Kidney epithelial cell (primary cell): Measurements from ENCODE around the gene GALNT8. TPM values are rescaled to one million over a fixed set of nuclear protein-coding genes. Genes with fewer than 3 reads are reported as not detected.

Experiments
- DNase-seq: peaks from one replicate; pipeline ENCODE4 v3.0.0-alpha.2; 2010; ENCODE audit warnings: low read depth
- H3K27me3 ChIP-seq: 2 replicates; pipeline ENCODE4 v1.6.0; 2011; ENCODE audit warnings: low read length; ENCODE audit not compliant: control insufficient read depth, insufficient read depth
- H3K36me3 ChIP-seq: 2 replicates; pipeline ENCODE4 v1.5.1; 2011; ENCODE audit warnings: low read length; ENCODE audit not compliant: control insufficient read depth, insufficient read depth
- H3K4me3 ChIP-seq: 2 replicates; pipeline ENCODE4 v1.5.1; 2011; ENCODE audit warnings: low read depth, mild to moderate bottlenecking, control low read depth, low read length
- CTCF ChIP-seq: IDR thresholded peaks from 2 replicates; pipeline ENCODE4 v1.5.1; 2011; ENCODE audit warnings: mild to moderate bottlenecking, moderate library complexity, low read length, control low read depth, inconsistent platforms; ENCODE audit not compliant: insufficient read depth, poor library complexity, severe bottlenecking
- total RNA-seq: library from RNA; depleted of rRNA; stranded (reverse); fragments of >200 nt; gene quantifications from 2 replicates; pipeline ENCODE4 v1.2.3, GENCODE V29; 2015

GALNT8 gene
- total RNA-seq, 1 donor from 2014 or later: 1.4 TPM

GRCh38 chr12:4802841-4803240 lies 82.6 kb downstream of the GALNT8 start:
- Histone ChIP-seq H3K4me3 (no peak overlapping the region), H3K36me3 (no peaks in the 10 kb centered on the region), H3K27me3 (peaks cover 5% of the 10 kb centered on the region)
- no peak for TF ChIP-seq CTCF
- DNase-seq: no peak

- no peak for DNase-seq
- no peak for TF ChIP-seq CTCF
- Histone ChIP-seq H3K4me3 (no peak overlapping the region), H3K36me3 (no peaks in the 10 kb centered on the region), H3K27me3 (peaks cover 27% of the 10 kb centered on the region)
Observed at GRCh38 chr12:4806439-4807115, 86.4 kb downstream of the GALNT8 start.

- no peak overlapping the region for H3K4me3 ChIP-seq
- no peak for DNase-seq
- peaks cover 27% of the 10 kb centered on the region for H3K27me3 ChIP-seq
- TF ChIP-seq CTCF: no peak
- H3K36me3 ChIP-seq: no peaks in the 10 kb centered on the region
Observed at GRCh38 chr12:4807116-4807783, 87.0 kb downstream of the GALNT8 start.

DNA sequence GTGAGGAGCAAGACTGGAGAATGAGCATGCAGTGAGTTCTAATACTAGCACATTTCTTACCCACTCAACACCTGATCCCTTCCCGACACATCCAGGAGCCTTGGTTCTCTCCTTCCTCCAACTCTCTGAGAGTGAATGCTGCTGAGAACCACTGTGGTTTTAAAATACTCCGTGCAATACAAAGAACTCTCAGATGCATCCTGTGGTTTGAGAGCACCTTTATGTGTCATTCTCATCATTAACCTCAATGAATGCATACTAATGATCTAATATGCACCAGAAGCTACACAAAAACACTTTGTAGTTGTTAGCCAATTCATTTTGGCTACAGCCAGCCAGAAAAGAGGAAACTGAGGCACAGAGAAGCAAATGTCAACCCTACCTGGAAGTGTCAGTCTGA lies 87.6 kb downstream of the GALNT8 start:
- no peak for TF ChIP-seq CTCF
- H3K27me3 ChIP-seq: peaks cover 27% of the 10 kb centered on the region
- H3K36me3 ChIP-seq: no peaks in the 10 kb centered on the region
- no peak for DNase-seq
- H3K4me3 ChIP-seq: no peak overlapping the region

DNA sequence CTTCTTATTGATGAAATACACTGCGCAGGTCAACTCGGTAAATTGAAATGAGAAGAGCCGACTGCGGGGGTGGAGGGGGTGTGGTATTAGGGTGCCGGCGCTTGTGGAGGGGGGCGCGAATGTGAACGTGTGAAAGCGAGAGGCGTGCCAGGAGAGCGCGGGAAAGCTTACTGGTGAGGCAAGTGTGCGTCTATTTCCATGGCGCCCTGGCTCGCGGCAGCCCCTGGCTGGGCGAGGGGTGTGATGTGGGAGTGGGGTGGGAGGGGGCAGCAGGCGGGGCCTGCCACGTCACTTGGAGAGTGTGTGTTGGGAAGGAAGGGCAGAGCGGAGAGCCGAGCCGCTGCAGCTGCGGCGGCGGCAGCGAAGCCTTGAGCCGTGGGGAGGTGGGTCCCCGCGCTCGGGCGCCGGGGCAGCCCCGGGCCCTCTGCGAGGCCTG lies 88.8 kb downstream of the GALNT8 start:
- Histone ChIP-seq H3K27me3 (peaks cover 27% of the 10 kb centered on the region), H3K4me3 (peak overlapping the region; percentile 40), H3K36me3 (no peaks in the 10 kb centered on the region)
- no peak for DNase-seq
- no peak for TF ChIP-seq CTCF
